Thymus (tissue), 11 donors: ENCODE data around the gene MBNL1. TPM values are rescaled to one million over a fixed set of nuclear protein-coding genes. Genes with fewer than 3 reads are reported as not detected.

Experiments used
- DNase-seq, 9 donors: peaks; one replicate each; pipeline ENCODE4 v3.0.0-alpha.2; 2013; ENCODE audit warnings: low spot score in 9 of 9, low read depth in 6 of 9, missing footprints in 1 of 9
- H3K27ac ChIP-seq, 2 donors: one replicate each; pipeline ENCODE4 v1.5.1; 2013; ENCODE audit warnings: control low read depth in 1 of 2, low read depth in 1 of 2, low read length in 1 of 2, mild to moderate bottlenecking in 1 of 2, moderate library complexity in 1 of 2
- H3K27me3 ChIP-seq, 2 donors: one replicate each; pipeline ENCODE4 v1.5.1; 2013; ENCODE audit warnings: low read length in 1 of 2; ENCODE audit not compliant: control insufficient read depth in 2 of 2, insufficient read depth in 1 of 2
- H3K36me3 ChIP-seq, 2 donors: one replicate each; pipeline ENCODE4 v1.5.1; 2013; ENCODE audit warnings: low read length in 1 of 2, mild to moderate bottlenecking in 1 of 2, moderate library complexity in 1 of 2; ENCODE audit not compliant: control insufficient read depth in 2 of 2, insufficient read depth in 2 of 2
- H3K4me1 ChIP-seq, 2 donors: one replicate each; pipeline ENCODE4 v1.5.1; 2013; ENCODE audit warnings: low read length in 2 of 2; ENCODE audit not compliant: control insufficient read depth in 2 of 2, insufficient read depth in 2 of 2
- H3K4me3 ChIP-seq, 2 donors: one replicate each; pipeline ENCODE4 v1.5.1; 2013; ENCODE audit warnings: low read length in 2 of 2, control low read depth in 1 of 2, mild to moderate bottlenecking in 1 of 2
- H3K9me3 ChIP-seq, 2 donors: one replicate each; pipeline ENCODE4 v1.5.1; 2013; ENCODE audit warnings: low read length in 1 of 2, mild to moderate bottlenecking in 1 of 2; ENCODE audit not compliant: control insufficient read depth in 2 of 2, insufficient read depth in 1 of 2
- WGBS: extraction: QIAGEN DNeasy Blood & Tissue Kit; methylation state at CpG from one replicate; pipeline ENCODE4 v1.1.7; 2013; 5-methylcytosine and 5-hydroxymethylcytosine counted together
- polyA plus RNA-seq: library from polyadenylated mRNA; stranded (reverse); fragments of 200-250 nt; gene quantifications from one replicate; pipeline ENCODE4 v1.2.3, GENCODE V29; 2013
- total RNA-seq: library from RNA; stranded (reverse); fragments of 120-200 nt; gene quantifications from one replicate; pipeline ENCODE4 v1.2.4, GENCODE V29; 2013
- donor health status: healthy.

The MBNL1 gene
- total and polyA plus RNA-seq, 2 donors: 89.0 to 178 TPM

GRCh38 chr3:152243721-152244516 is 24.8 kb upstream of the MBNL1 start:
- Histone ChIP-seq H3K9me3 (no peaks in the 10 kb centered on the region), H3K4me1 (peaks cover 8 to 17% of the 10 kb centered on the region in 2 donors)
- DNase-seq: peak in 1 of 9 donors; percentile 78

GRCh38 chr3:152244517-152244888 is 24.2 kb upstream of the MBNL1 start:
- Histone ChIP-seq H3K4me1 (peaks cover 8 to 17% of the 10 kb centered on the region in 2 donors), H3K27me3 (no peaks in the 10 kb centered on the region), H3K9me3 (no peaks in the 10 kb centered on the region), H3K36me3 (no peaks in the 10 kb centered on the region), H3K4me3 (peak overlapping the region in 1 of 2 donors; percentile 43), H3K27ac (peak overlapping the region in 1 of 2 donors; percentile 90)
- no peak for DNase-seq
- WGBS: 5% methylated on average over 2 of the region's 2 CpGs

More at GRCh38 chr3:152243721-152244516, 24.8 kb upstream of the MBNL1 start:
- H3K36me3 ChIP-seq: no peaks in the 10 kb centered on the region
- peak overlapping the region; percentile 88 to 90 for H3K27ac ChIP-seq
- no peaks in the 10 kb centered on the region for H3K27me3 ChIP-seq
- WGBS: 7% methylated on average over 10 of the region's 10 CpGs
- peak overlapping the region; percentile 43 to 56 for H3K4me3 ChIP-seq

GRCh38 chr3:152245498-152246170 is 23.1 kb upstream of the MBNL1 start:
- H3K27ac ChIP-seq: peak overlapping the region in 1 of 2 donors; percentile 64

DNA sequence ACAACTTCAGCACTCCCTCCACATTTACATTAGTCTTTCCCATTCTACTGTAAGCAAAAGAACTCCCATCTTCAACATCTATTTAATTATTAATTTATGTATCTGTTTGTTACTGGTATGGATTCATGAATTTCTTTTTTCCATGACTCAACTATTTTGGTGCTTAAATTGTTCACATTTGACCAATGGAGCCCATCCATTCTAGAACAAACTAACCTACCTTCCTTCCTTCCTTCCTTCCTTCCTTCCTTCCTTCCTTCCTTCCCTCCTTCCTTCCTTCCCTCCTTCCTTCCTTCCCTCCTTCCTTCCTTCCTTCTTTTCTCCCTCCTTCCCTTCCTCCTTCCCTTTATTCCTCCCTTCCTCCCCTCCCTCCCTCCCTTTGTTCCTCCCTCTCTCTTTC is 16.8 kb upstream of the MBNL1 start:
- Histone ChIP-seq H3K9me3 (no peaks in the 10 kb centered on the region), H3K36me3 (no peaks in the 10 kb centered on the region), H3K4me1 (peaks cover 7 to 18% of the 10 kb centered on the region in 2 donors), H3K27ac (no peak overlapping the region), H3K27me3 (no peaks in the 10 kb centered on the region), H3K4me3 (no peak overlapping the region)
- no peak for DNase-seq

More at GRCh38 chr3:152245498-152246170, 23.1 kb upstream of the MBNL1 start:
- Histone ChIP-seq H3K36me3 (no peaks in the 10 kb centered on the region), H3K9me3 (no peaks in the 10 kb centered on the region), H3K4me1 (peaks cover 8 to 17% of the 10 kb centered on the region in 2 donors), H3K4me3 (peak overlapping the region in 1 of 2 donors; percentile 37), H3K27me3 (no peaks in the 10 kb centered on the region)
- DNase-seq: peak in 1 of 9 donors; percentile 54
- WGBS: 9% methylated on average over 3 of the region's 3 CpGs

DNA sequence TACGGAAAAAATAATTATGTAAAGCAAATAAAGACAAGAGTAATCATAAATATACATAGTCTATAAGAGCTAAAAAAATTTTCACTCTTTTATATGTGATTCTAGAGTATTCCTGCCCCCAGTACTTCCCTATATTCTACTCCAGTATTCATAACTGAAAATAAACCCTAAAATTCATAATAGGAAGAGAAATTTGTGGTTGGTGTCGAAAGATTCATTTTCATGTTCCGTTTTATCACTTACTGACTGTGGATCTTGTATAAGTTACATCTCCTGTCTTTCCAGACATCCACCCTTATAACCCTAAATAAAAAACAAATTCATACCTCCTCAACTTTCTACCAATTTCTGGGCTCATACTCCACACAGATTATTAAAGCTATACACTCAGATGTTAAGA is 16.0 kb upstream of the MBNL1 start:
- H3K9me3 ChIP-seq: no peaks in the 10 kb centered on the region
- H3K36me3 ChIP-seq: no peaks in the 10 kb centered on the region
- WGBS: 88% methylated on average over 3 of the region's 3 CpGs
- DNase-seq: no peak
- no peak overlapping the region for H3K27ac ChIP-seq
- no peak overlapping the region for H3K4me3 ChIP-seq
- H3K4me1 ChIP-seq: peaks cover 12 to 23% of the 10 kb centered on the region in 2 donors
- no peaks in the 10 kb centered on the region for H3K27me3 ChIP-seq

- H3K4me3 ChIP-seq: no peak overlapping the region
- H3K9me3 ChIP-seq: no peaks in the 10 kb centered on the region
- H3K36me3 ChIP-seq: no peaks in the 10 kb centered on the region
- 96% methylated on average over 1 of the region's 1 CpG for WGBS
- no peaks in the 10 kb centered on the region for H3K27me3 ChIP-seq
- H3K27ac ChIP-seq: no peak overlapping the region
- H3K4me1 ChIP-seq: peaks cover 16 to 26% of the 10 kb centered on the region in 2 donors
- DNase-seq: no peak
Observed at GRCh38 chr3:152253514-152253913, 15.2 kb upstream of the MBNL1 start.

GRCh38 chr3:152254041-152254440 is 14.7 kb upstream of the MBNL1 start:
- H3K36me3 ChIP-seq: no peaks in the 10 kb centered on the region
- H3K4me3 ChIP-seq: no peak overlapping the region
- 19% methylated on average over 2 of the region's 2 CpGs for WGBS
- no peaks in the 10 kb centered on the region for H3K27me3 ChIP-seq
- H3K27ac ChIP-seq: peak overlapping the region; percentile 42 to 61
- DNase-seq: no peak
- peaks cover 18 to 29% of the 10 kb centered on the region in 2 donors for H3K4me1 ChIP-seq
- no peaks in the 10 kb centered on the region for H3K9me3 ChIP-seq

GRCh38 chr3:152255290-152255689 is 13.4 kb upstream of the MBNL1 start:
- 75% methylated on average over 1 of the region's 1 CpG for WGBS
- H3K27ac ChIP-seq: peak overlapping the region in 1 of 2 donors; percentile 67

More at GRCh38 chr3:152255290-152255689, 13.4 kb upstream of the MBNL1 start:
- Histone ChIP-seq H3K9me3 (no peaks in the 10 kb centered on the region), H3K36me3 (no peaks in the 10 kb centered on the region), H3K27me3 (no peaks in the 10 kb centered on the region), H3K4me3 (no peak overlapping the region), H3K4me1 (peaks cover 18 to 32% of the 10 kb centered on the region in 2 donors)
- peak in 1 of 9 donors; percentile 59 for DNase-seq
